GM18520 (cell line): ENCODE data around the gene GATAD2B.
A peak's percentile ranks its signal among the peaks of the same experiment; 100 is the strongest.
"Not testable (repeated sequence)": the region's sequence is repeated elsewhere in the genome, so short reads cannot be mapped to it uniquely, and the experiment has no call there.

Experiments used
- ATAC-seq: cut with Tn5 transposase; IDR thresholded peaks from one replicate; pipeline ENCODE4 v1.9.1; 2021; ENCODE audit not compliant: unreplicated experiment

Gene GATAD2B

GRCh38 chr1:153929981-153930948 lies 7.5 kb upstream of the GATAD2B start:
- ATAC-seq = no peak

DNA sequence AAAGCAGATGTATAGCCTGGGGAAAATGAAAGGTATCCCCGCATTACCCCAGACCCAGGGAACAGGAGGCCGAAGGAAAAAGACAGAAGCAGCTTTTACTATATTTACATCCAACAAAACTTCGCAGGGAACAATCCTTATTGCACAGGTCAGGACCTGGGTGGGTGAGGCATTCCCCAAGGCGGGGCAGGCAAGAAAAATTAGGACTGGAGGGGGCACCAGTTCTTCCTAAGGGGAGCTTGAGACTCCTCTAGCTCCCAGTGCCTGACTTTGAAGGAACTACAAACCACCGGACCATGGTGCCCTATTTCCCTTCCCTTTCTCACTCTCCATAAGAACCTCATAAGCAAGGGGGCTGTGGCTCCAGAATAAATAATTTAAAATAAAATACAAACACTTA lies 6.7 kb upstream of the GATAD2B start:
- ATAC-seq = no peak

DNA sequence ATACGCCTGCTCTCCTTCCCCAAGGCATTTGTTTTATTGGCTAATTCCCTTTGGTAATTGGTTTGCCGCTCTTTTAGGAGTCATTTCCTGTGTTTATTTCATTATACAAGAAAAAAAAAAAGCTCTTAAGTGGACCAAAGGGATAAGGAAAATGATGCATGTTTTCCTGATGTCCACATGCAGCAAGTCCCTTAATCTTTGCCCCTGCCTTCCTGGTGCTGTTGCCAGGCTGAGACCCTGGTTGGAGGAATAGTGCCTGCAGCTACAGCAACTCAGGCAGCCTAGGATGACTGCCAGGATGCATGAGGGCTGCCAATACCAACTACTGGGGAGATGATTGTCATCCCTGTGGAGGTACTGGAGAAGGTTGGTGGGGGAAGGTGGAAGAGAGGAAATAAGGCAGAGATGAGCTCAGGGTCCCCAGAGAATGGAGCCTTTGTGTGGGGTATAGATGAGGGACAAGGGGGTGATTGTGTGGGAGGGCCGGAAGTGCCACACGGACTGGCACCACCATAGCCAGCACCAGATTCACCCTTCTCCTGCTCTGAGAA lies 6.1 kb upstream of the GATAD2B start:
- no peak for ATAC-seq

GRCh38 chr1:153928245-153928644 lies 5.5 kb upstream of the GATAD2B start:
- no peak for ATAC-seq

DNA sequence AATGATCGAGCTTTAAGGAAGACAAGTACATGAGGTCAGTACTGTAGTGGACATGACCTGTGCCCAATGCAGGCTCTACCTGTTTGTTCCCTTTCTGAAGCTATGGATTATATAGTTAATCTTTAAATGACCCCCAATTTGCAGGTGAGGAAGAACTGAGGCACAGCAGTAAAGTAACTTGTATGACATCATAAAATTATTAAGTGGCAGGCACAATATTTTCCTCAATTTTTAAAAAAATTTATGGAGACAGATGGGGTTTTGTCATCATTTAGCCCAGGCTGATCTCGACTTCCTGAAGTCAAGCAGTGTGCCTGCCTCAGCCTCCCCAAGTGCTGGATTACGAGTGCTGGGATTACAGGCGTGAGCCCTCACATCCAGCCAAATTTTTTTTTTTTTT lies 3.6 kb upstream of the GATAD2B start:
- ATAC-seq = no peak

GRCh38 chr1:153922076-153922971 lies 448 bp downstream of the GATAD2B start:
- peak; percentile 5 for ATAC-seq

DNA sequence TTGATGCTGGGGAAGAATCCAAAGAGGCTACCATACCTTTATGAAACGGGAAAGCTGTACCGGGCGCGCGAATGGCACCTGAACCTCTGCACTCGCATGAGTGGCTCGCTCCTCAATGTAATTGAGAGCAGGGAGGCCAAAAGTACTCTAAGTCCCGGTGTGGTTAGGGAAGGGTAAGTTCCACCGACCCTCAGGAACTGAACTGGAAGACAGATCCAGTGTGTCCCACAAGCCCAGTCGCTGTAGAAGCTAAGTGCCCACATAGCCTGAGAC lies 1.0 kb downstream of the GATAD2B start:
- no peak for ATAC-seq

DNA sequence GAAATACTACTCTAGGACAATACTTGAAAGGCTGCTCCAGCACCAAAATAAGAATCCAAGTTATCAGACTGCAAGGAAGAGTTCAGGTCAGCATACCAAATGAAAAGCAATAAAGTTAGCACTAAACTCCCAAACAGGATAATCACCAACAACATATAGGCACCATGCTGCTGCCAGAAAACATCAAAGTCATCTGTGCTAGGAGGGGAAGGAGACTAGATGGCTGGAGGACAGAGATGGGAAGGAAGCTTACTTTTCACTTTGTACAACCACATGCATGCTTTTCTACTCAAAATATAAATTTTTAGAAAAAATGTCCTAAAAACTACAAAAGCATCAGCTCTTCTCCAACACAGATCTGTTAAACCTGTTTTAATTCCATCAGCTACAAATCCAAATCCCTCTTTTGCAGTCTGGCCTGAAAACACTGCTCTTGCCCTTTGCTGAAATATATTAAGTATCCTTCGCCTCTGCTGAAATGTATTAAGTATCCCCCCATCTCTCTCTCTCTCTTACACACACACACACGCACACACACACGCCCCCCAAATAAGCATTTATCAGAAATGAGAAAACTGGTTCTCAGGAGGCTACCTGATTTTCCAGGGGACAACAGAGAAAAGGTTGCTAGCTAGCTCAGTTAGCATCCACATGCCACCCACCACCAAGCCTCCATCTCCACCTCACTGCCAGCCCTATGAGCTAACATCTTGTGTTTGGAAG lies 1.5 kb downstream of the GATAD2B start:
- ATAC-seq = no peak

DNA sequence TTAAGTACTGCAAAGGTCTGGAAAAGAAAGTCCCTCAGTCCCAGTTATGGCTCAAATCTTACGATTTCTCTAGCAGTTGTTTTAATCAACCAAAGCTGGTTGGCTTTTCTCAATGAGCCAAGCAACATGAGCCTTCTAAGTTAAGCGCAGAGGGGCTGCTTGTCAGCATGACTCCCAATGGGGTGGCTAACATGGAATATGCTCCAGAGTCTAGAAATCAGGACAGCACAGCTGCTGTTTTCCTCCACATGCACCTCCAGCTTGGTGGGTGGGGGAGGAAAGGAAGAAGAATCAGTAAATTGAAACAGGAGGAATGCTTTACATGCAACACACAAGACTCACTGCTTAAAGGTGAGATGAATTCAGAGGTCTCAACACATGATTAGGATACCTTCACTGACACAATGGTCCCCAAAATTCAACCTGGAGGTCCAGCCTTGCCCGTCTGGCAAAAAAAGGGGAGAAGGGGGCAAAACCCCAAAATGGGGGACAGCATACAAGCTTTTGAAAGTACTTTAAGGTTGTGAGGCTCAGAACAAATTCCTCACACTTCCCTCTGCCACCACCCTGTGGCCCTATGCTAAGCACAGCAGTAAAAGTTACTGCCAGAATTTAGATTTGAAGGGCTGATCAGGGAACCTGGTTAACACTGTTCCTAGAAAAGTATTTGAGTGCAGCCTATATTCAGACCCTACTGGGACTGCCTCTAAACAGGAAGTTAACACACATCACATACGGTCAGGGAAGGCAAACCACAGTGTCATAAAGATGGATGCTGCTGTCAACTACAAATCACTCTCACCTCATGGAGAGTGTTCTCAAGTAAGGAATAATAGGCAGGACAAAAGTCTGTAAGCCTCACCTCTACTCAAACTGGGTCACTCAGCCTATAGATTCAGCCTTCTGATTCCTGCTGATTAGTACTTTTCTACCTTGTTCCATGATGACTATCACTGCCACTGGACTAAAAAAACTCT lies 2.6 kb downstream of the GATAD2B start:
- ATAC-seq = no peak

DNA sequence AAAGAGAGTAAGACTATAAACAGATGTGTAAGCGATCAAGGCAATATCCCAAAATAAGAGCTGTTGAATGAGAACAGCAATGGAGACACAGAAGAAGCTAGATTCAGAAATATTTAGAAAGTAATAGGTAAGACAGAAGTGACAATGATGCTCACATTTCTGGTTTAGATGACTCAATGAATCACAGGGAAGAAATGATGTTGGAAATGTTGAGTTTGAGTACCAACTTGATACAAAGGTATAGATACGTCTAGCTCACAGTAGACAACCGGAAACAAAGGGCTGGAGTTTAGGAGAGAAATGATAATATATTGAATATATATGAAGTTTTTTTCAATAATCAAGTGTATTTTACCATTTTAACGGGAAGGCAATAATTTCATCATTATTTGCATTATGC lies 6.5 kb downstream of the GATAD2B start:
- no peak for ATAC-seq

DNA sequence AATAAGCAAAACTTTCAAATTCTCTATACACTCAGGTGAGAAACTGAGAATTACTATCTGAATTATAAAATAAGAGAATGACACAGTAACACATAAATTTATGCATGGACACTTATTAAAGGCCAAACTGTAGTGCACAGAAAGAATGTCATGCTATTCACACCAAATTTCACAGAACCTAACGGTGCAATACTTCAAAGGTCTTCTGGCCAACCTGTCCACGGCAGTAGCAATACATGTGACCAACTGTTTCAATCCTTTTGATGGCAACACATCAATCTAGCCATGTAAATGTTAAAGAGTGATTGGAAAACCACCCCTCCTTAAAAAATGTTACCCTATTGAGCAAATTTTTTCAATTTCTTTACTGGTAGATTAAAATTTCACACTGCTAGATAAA lies 10.4 kb downstream of the GATAD2B start:
- no peak for ATAC-seq

GRCh38 chr1:153910560-153910959 lies 12.2 kb downstream of the GATAD2B start:
- ATAC-seq = not testable (repeated sequence)

GRCh38 chr1:153908071-153908470 lies 14.7 kb downstream of the GATAD2B start:
- no peak for ATAC-seq

- no peak for ATAC-seq
Measured at GRCh38 chr1:153907134-153907533, 15.6 kb downstream of the GATAD2B start.

GRCh38 chr1:153906396-153906795 lies 16.4 kb downstream of the GATAD2B start:
- ATAC-seq = no peak

DNA sequence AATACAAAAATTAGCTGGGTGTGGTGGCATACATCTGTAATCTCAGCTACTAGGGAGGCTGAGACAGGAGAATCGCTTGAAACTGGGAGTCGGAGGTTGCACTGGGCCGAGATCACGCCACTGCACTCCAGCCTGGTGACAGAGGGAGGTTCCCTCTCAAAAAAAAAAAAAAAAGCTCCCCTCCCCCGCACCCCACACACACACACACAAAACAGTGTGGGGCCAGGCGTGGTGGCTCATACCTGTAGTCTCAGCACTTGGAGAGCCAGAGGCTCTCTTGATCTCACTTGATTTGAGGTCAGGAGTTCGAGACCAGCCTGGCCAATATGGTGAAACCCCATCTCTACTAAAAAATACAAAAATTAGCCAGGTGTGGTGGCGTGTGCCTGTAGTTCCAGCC lies 16.9 kb downstream of the GATAD2B start:
- not testable (repeated sequence) for ATAC-seq

DNA sequence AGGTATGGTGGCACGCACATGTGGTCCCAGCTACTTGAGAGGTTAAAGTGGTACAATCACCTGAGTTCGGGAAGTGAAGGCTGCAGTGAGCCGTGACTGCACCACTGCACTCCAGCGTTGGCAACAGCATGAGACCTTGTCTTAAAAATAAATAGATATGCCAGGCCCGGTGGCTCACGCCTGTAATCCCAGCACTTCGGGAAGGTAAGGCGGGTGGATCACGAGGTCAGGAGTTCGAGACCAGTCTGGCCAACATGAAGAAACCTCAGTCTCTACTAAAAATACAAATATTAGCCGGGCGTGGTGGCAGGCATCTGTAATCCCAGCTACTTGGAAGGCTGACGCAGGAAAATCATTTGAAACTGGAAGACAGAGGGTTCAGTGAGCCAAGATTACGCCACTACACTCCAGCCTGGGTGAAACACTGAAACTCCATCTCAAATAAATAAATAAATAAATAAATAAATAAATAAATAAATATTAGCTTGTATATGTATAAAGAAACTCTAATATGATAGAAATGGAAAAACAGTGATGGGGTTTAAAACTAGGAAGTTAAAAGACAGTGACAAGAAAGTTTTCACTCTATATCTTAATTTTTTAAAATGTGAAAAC lies 18.8 kb downstream of the GATAD2B start:
- ATAC-seq = no peak

DNA sequence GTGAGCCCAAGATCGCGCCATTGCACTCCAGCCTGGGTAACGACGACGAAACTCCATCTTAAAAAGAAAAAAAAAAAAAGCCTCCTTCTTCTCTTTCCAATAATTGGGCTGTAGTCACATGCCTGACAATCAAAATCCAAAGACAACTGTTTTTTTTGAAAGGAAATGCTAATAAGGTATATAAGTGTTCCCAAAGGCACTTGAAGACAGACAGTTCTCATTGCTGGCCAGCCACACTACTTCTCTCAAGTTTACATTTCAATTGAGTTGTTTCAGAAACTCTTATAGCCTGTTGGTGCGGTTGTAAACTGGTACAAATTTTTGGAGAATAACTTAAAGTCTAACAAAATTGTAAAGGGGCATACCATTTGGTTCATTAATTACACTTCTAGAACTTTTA lies 23.3 kb downstream of the GATAD2B start:
- no peak for ATAC-seq

- not testable (repeated sequence) for ATAC-seq
Measured at GRCh38 chr1:153895866-153896265, 26.9 kb downstream of the GATAD2B start.
